DMS114 treated with DMSO at 0.1 percent for 48 hours (cell line): ENCODE data around the gene OTULIN.

Source experiments
- DNase-seq: peaks from one replicate; lab custom pipeline; 2025; ENCODE audit not compliant: unreplicated experiment; lab: John Stamatoyannopoulos, UW

Gene OTULIN

GRCh38 chr5:14695152-14695551 is 30.6 kb downstream of the OTULIN start:
- DNase-seq, result no peak

DNA sequence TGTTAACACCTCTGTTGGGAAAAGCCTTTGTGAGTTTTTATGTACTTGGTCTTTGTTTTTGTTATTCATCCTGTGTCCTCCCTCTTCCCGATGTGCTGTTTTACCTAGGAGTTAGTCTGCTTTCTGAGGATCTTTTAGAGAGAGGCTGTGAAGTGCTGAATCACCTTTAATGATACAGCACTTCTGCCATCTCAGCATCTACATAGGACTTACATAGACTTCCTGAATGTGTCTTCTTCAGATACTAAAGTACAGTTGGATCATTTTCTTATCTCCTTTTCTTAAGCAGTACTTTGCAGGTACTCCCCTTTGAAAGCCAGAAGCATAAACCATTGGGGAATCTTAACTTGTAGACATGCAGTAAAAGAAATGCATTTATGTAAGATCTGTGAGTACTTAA is 31.5 kb downstream of the OTULIN start:
- no peak for DNase-seq

GRCh38 chr5:14696851-14697250 is 32.3 kb downstream of the OTULIN start:
- no peak for DNase-seq

DNA sequence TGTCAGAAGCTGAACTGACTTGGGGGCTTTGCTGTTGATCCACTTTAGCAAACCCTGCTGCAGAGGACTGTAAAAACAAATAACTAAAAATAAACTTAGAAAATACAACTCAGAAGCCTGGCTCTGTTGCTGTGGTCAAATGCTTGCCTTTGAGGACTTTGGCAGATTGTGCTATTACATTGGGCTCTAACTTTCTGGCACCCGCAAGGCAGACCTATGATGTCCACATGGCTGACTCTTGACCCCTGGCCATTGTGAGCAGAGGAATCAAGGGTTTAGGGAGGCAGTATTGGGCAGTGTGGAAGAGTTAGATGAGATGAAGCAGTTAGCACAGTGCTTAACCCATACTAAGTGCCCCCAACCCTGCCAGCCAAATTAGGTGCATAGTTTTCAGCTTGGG is 34.0 kb downstream of the OTULIN start:
- DNase-seq, result no peak

GRCh38 chr5:14699159-14699558 is 34.6 kb downstream of the OTULIN start:
- no peak for DNase-seq

- DNase-seq, result no peak
These were observed 35.4 kb downstream of the OTULIN start for GRCh38 chr5:14699807-14700400.

DNA sequence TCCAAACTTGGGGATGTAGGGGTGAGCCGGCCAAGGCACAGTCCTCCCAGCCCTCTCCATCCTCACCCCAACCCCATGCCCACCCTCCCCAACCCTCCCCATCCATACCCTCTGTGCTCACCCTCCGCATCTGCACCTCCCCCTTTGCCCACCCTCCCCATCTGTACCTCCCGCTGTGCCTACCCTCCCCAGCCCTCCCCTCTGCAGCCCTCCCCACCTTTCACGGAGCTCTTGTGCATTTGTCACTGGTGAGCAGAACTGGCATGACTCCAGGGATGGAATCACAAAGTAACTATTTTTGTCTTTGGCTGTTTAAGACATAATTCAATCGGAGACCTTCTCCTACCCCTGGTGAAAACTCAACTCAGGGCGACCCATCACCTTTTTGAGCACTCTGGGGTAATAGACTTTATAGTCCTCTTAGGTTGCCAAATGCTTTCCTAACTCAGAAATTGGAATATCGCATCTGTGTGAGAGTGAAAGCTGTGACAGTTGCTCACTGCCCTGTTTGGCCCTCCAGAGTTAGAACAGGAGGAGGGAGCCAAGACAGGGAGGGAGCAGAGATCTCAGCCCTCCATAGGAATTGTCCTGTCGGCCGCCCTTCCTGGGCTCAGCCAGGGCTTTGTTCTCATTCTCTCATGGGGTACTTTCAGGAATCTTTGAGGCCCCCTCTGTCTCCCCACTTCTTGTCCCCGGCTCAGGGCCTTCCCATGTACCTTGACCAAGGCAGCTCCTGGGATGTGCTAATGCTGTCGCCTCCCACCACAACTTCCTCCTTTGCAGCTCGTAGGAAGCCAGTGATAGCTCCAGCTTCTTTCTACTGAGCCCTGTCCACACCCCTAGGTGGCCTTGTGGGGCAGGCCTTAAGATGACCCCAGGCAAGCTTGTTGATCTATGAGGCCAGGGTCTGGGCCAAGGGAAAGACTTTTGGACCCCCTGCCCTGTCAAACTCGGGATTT is 36.2 kb downstream of the OTULIN start:
- DNase-seq, result no peak

DNA sequence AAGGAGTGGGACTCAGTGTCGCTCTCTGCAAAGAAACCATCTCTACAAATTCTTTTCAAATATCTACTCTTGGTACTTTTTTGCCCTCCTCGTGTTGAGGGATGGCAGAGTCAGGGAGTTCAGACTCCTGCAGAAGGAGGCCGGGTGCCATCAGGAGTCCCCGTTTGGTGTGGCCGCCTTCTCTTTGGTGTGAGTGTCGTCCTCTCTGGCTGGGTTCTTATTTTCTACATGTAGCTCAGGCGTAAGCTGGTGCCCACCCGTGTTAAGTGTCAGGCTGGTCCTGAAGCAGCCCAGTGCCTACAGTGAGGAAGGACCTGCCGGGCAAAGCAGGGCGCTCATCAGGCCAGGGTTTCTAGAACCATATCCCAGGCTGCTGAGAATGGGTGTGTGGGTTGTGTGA is 37.0 kb downstream of the OTULIN start:
- no peak for DNase-seq

DNA sequence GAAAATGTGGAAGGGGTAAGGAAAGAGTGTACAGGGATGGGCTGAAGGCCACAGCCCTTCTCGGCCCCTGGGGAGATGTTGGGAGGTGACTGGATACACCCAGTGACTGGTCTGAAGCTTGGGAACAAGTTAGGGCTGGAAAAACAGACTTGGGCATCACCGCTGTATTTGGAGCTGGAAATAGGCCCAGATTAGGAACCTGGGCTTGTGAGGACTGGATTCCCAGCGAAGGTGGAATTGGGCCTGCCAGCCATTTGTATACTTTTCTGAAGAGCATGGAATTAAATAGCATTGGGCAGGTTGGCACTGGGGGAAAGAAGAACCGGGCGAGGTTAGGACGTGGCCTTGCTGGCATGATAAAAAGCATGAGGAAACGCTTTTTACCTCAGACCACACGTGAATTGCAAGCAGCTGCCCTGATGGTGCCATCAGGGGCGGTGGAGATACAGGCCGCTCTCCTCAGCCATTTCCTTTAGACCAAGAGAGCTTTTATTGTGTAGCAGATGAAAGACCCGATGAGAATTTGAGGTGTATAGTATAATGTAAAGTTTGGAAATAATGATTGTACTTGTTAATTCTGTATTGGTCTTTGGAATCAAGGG is 37.8 kb downstream of the OTULIN start:
- no peak for DNase-seq

GRCh38 chr5:14705556-14705955 is 41.0 kb downstream of the OTULIN start:
- no peak for DNase-seq

DNA sequence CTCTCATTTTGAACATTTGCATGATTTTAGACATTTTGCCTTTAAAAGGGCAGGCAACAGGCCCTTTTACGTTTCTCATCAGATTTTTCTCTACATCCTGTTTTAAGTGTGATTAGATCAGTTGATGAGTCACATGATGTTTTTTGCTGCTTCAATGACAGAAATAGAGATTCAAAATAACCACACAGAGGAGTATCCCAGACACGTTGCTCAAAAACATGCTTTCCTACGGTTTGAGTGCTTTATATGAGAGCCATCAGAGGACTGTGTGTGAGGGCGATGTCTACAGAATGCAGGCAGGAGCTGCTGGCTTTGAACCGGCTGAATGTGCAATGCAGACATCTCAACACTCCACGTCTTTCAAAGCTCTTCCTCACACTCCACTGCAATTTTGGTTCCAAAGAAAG is 42.1 kb downstream of the OTULIN start:
- DNase-seq, result no peak

GRCh38 chr5:14707811-14708390 is 43.4 kb downstream of the OTULIN start:
- DNase-seq, result no peak

- no peak for DNase-seq
These were observed 44.0 kb downstream of the OTULIN start for GRCh38 chr5:14708551-14708950.

DNA sequence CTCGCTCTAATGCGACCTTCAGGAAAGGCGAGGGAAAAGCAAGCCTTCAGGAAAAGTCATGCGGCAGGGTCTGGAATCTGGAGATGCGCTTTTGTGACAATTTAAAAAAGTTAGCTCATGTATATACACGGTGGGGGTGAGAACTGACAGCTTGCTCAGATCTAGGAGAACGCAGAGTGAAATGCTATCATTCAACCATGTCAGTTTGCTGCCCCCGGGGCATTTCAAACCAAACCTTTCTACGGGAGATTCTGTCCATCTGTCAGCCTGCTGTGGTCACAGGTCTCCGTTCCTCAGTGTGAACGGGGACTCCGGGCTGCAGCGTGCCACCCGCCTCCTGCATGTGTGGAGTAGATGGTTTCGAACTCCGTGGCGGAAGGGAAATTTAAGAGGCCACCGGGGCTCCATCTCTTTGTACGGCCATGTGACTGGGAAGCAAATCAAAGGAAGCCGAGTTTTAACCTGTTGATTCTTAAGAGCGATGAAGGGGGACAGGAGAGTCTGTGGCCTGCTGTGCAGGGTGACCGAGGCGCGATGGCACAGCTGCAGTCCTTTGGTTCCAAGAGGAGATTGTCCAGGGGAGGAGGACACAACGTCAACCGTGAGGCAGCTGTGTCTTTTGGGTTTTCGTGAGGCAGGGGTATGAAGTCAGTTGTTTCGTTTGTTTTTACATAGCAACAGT is 45.9 kb downstream of the OTULIN start:
- no peak for DNase-seq

GRCh38 chr5:14712131-14712530 is 47.6 kb downstream of the OTULIN start:
- DNase-seq, result no peak

GRCh38 chr5:14712666-14713065 is 48.1 kb downstream of the OTULIN start:
- DNase-seq, result no peak

- DNase-seq, result no peak
These were observed 49.2 kb downstream of the OTULIN start for GRCh38 chr5:14713476-14714390.

DNA sequence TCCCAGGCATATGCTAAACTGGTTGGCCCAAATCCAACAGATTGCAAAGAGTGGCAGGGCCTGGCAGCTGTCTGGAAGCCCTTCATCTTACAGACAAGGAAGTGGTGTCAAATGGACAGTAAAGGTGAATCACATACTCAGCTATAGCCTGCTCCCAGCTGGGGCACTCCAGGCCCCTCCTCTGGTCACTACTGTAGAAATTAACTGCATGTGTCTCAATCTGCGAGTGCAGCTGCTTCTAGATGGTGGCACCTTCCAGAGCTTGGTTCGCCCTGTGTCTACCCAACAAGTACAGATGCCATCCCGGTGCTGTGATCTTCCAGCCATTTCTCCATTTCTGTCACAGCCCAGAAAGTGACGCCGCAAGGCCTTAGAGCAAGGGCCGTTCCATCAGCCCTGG is 50.2 kb downstream of the OTULIN start:
- no peak for DNase-seq

DNA sequence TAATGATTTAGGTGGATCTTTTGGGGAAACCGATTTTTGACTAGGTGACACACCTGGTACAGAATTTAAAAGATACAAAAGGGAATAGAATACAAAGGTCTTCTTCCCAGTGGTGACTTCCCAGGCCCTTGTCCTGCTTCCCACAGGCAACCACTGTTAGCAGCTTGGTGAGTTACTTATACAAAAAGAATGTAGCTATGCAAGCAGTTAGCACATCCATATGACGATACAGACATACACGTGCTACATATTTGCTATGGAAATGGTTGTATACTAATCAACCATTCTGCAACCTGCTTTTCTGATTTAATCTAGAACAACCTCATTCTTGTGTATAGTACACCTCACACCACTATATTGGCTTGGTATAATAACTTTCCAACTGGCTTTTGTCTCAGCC is 51.0 kb downstream of the OTULIN start:
- no peak for DNase-seq
